ENCODE measurements around the gene UBE3D.
"Not testable (repeated sequence)": the region's sequence is repeated elsewhere in the genome, so short reads cannot be mapped to it uniquely, and the experiment has no call there.

UBE3D gene

GRCh38 chr6:82971877-82972460, 93.7 kb downstream of the UBE3D start:
- DNase-seq: no peak

- DNase-seq: no peak
Observed at GRCh38 chr6:82970839-82971238, 94.8 kb downstream of the UBE3D start.

- no peak for DNase-seq
Observed at GRCh38 chr6:82968708-82969107, 96.9 kb downstream of the UBE3D start.

DNA sequence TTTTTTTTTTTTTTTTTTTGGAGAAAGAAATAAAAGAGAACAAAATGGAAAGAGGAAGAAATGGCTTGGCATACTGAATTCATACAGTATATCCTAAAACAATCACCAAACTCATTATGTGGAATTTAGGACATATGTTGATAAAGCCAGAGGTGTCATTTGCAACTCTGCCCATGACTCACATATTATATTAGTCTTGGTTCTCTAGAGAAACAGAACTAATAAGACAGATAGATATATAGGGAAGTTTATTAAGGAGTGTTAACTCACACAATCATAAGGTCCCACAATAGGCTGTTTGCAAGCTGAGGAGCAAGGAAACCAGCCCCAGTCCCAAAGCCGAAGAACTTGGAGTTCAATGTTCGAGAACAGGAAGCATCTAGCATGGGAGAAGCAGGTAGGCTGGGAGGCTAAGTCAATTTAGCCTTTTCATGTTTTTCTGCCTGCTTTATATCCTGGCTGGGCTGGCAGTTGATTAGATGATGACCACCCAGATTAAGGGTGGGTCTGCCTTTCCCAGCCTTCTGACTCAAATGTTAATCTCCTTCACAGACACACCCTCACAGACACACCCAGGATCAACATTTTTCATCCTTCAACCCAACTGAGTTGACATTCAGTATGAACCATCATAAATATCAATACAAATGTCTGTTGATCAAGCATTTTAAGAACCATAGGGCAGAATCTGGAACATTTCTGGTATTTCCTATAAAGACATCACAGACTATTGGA, 102.3 kb downstream of the UBE3D start:
- DNase-seq: no peak

DNA sequence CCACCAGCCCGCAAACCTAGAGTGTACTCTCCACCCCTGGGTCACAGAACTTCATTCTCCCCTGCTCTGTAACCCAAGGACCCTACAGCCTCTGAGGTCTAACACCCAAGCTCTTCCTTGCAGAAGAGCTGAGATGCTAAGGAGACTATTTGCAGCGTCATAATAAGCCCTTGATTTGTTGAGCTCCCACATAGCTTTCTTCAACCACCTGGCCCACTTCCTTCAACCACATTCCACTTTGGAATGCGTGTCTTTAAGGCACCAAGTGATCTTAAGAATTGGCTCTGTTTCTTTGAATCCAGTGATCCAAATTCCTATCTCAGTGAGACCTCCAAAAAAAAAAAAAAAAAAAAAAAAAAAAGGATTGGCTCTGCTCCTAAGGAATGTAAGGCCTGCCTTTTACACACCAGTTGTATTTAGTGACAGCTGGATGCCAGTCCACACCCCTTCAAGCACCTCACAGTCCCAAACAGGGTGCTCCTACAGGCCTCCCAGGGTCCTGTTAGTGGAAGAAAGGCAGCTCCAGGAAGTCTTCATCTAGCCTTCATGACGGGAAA, 106.2 kb downstream of the UBE3D start:
- DNase-seq: no peak

DNA sequence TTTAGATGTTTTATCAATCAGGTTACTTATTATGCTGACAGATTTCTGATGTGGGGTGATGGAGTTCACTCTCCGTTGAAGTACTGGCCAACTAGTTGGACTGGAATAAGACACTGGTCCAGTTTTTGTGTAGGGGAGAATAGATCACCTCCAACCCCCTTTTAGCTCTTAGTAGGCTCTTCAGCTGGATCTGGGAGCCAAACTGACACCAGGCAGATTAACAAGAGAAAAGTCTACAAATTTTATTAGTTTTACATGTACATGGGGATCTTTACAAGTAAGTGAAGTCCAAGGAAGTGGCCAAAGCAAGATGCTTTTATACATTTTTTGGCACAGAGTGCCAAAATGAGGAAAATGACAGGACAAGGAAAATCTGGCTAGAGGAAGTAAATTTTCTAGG, 107.1 kb downstream of the UBE3D start:
- DNase-seq: no peak

GRCh38 chr6:82957868-82958245, 107.8 kb downstream of the UBE3D start:
- DNase-seq: no peak

DNA sequence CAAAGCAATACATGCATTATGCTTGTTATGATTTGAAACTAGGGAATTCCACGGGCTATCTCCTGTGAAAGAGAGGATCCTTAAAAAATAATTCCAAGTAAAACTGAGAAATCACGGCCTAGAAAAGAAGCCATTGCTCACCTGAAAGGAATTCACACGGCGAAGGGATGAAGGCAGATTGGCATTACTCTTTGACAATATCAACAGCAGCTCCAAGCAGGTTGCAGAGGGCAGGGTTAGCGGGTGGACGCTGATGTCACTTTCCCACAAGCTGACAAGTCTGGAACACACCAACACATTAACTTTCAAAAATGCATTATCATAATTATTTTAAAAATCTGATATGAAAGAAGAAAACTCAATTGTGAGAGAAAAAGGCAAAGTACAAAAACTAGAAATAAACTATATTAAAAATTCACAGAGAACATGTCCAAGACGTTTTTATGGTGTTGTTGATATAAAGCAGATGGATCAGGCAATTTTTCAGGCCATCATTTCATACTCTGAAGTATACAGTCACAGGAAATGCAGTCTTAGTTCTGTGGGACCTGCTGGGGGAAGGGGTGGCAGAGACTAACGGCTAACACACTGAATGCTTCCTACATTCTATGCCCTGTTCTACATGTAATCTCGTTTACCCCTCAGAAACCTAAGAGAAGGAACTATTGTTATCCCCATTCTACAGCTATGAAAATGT, 108.3 kb downstream of the UBE3D start:
- no peak for DNase-seq

GRCh38 chr6:82955841-82956240, 109.8 kb downstream of the UBE3D start:
- no peak for DNase-seq

DNA sequence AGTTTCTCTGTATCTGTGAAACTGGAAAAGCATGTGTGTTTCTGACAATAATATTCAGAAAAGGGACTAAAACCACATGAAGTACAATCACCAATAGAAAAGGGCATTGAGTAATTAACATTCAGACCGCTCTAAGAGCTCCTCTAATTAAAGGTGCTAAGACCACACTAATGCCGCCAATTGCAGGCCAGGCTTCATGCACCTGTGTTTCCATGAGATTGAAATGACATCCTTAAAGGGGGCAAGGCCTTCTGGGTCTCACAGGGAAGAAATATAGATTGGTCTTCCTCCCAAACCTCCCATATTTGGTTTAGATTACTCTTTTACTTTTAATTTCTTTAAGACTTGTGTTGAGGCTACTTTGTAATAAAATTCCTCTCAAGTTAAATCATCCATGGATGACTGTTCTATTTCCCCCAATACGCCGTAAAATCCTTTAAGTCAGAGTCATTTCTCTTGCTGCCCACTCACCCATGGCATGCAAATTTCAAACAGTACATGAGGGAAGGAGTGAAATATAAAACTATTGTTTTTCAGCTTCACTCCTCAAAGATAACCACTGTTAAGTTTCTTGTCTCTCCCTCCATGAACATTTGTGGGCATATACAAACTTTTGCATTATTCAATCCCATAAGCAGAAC, 110.6 kb downstream of the UBE3D start:
- DNase-seq: no peak

DNA sequence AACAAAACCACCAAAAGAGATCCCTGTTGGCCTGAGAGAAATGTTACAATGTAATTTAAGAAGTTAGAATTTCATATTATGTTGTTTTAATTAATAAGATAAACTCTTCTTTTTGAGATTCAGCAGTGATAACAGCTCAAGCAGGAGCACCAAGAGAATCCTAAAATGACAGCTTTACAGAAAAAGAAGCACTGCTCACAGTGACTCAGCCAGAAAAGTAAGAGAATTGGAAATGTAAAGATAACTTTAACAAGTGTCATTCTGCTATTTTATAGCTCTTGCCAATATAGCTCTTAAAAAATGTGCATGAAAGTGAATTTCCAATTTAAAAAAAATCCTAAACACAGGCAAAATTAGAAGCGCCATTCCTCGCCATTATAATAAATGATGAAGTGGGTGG, 111.3 kb downstream of the UBE3D start:
- DNase-seq: no peak

DNA sequence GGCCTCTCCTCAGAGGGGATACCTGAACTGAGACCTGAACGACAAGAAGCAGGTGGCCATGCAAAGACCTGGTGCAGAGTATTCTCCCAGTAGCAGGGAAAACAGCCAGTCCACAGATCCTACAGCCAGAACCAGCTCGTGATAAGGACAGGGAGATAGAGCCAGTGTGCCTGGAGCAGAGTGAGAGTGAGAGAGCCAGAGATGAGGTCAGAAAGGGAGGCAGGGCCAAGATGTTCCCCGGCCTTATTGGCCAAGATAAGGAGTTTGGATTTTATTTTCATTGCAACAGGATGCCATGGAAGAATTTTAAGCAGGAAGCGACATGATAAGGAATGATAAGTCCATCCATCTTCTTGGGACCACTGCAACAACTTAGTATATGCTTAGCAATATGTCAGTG, 111.8 kb downstream of the UBE3D start:
- no peak for DNase-seq

DNA sequence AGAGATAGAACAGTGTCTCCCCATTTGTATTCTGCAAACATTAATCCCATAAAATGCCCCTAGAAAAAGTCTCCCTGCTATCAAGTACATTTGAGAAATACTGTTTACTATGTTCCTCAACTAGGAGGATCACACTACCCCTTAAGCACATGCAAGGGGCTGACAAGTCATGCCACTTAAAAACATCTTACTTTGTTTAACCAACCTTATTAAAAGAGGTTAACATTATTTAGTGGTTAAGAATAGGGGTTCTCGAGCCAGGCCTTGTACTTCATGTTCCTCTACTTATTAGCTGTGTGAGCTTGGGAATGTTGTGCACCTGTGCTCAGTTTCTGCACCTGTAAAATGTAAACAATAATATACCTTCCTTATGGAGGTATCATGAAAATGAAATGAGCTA, 113.7 kb downstream of the UBE3D start:
- no peak for DNase-seq

GRCh38 chr6:82951389-82951788, 114.3 kb downstream of the UBE3D start:
- no peak for DNase-seq

DNA sequence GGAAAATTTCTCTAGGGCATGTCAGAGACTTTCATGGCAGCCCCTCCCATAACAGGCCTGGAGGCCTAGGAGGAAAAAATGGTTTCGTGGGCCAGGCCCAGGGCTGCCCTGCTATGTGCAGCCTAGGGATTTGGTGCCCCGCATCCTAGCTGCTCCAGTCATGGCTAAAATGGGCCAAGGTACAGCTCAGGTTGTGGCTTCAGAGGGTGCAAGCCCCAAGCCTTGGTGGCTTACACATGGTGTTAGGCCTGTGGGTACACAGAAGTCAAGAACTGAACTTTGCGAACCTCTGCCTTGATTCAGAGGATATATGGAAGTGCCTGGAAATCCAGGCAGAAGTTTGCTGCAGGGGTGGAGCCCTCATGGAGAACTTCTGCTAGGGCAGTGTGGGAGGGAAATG, 134.7 kb downstream of the UBE3D start:
- DNase-seq: not testable (repeated sequence)

DNA sequence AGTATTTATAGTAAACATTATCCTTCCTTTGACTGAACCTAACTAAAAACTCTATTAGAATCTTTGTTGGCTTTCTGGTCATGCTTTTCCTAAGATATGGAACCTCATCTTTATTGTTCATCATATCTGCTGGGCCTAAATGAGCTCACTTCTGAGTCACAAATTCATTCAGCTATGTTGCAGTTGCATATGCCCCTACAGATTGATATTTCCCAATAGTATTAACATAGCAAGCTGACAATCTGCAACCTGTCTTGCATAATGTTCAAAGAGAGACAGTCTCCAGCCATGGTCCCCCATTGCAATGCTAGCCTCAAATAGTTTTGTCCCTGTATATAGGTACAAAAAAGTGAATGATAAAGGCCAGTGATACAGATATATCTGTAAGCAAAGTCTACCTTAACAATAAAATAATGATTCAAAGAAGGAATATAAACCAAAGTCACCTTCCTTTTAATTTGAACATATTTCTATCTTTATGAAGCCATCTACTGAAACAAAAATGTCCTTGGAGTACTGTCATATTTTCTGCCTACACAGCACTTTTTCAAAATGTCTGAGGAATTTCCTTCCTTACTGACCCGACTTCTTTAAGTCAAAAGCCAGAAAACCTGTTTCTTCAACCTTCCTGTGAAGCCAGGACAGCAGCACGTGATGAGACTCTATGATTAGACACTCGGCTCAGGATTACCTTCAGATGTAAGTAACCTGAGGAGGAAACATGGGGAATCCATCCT, 140.7 kb downstream of the UBE3D start:
- no peak for DNase-seq

GRCh38 chr6:82921258-82921657, 144.4 kb downstream of the UBE3D start:
- no peak for DNase-seq

- no peak for DNase-seq
Observed at GRCh38 chr6:82917346-82918064, 148.1 kb downstream of the UBE3D start.

- no peak for DNase-seq
Observed at GRCh38 chr6:82915666-82916065, 150.0 kb downstream of the UBE3D start.

- DNase-seq: no peak
Observed at GRCh38 chr6:82914511-82914910, 151.1 kb downstream of the UBE3D start.

DNA sequence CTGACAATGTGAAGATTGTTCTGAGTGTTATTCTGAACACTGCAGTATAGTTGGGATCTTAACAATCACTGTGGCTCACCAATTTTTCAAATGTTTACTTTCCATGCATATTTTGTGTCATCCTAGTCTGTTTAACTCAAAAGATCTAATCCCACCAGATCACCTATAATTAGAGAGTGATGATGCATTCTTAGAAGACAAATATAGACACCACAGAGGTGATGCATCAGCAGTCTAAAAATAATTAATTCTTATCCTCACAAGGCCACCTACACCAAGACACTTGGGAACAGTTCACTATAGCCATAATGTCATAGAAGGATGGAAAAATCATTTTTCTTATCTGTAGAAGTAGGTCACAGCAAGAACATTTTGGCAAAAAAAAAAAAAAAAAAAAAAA, 154.8 kb downstream of the UBE3D start:
- no peak for DNase-seq

DNA sequence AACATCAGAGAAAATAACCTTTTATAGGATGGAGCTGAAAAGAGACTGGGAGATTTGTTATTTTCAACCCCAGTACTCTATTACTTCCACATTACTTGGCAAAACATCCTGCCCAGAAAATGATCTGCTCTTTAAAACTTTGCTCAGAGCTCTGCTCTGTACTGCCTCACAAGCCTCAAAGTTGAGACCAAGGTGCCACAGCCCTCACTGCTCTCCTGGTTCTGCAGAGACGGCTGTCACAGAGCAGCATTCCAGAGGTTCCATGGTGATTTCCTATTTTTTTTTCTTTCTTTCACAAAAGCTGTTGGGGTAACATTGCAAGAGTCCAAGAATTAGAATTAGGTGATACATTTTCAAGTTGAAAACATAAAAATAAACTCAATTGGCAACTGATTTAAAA, 155.2 kb downstream of the UBE3D start:
- no peak for DNase-seq

All from CD4-positive, alpha-beta T cell treated with Interferon gamma for 1 hour (primary cell).